H1 (cell line): ENCODE results near the gene PTGIR. TPM values are rescaled to one million over a fixed set of nuclear protein-coding genes. Genes with fewer than 3 reads are reported as not detected.
A peak's percentile ranks its signal among the peaks of the same experiment; 100 is the strongest.

Experiments
- ASH2L ChIP-seq: fragments of 200-600, 300-600 bp; sonication (generic); IDR thresholded peaks from one replicate; pipeline ENCODE4 v1.7.1; 2017; ENCODE audit warnings: low read length
- HDAC2 ChIP-seq, 2 experiments: fragments of 300-600 bp in 1 of 2; sonication (generic) in 1 of 2; IDR thresholded peaks; 2 replicates each; pipeline ENCODE4 v1.6.1; 2011 to 2012; ENCODE audit warnings: low read depth in 2 of 2, low read length in 2 of 2, mild to moderate bottlenecking in 2 of 2, moderate library complexity in 2 of 2, borderline replicate concordance in 1 of 2, inconsistent platforms in 1 of 2
- HDAC6 ChIP-seq: IDR thresholded peaks from one replicate; pipeline ENCODE4 v1.7.1; 2012; ENCODE audit warnings: low read depth, mild to moderate bottlenecking, inconsistent platforms, low read length, moderate library complexity
- NANOG ChIP-seq: IDR thresholded peaks from 2 replicates; pipeline ENCODE4 v1.6.1; 2011; ENCODE audit warnings: low read length, low read depth, mild to moderate bottlenecking, inconsistent platforms; ENCODE audit not compliant: insufficient read depth, poor library complexity, severe bottlenecking
- POLR2A ChIP-seq, 2 experiments: IDR thresholded peaks; 1 replicate in 1 of 2; 2 replicates in 1 of 2; pipeline ENCODE4 v1.6.1; 2011; ENCODE audit warnings: low read depth in 2 of 2, low read length in 2 of 2, mild to moderate bottlenecking in 2 of 2; ENCODE audit errors: control extremely low read depth in 1 of 2
- RNF2 ChIP-seq: fragments of 200-900, 300-1000 bp; sonication (generic); IDR thresholded peaks from 2 replicates; pipeline ENCODE4 v1.7.1; 2016; ENCODE audit warnings: borderline replicate concordance, low read depth, mild to moderate bottlenecking, antibody characterized with exemption, low read length; ENCODE audit not compliant: poor library complexity, severe bottlenecking; ENCODE audit errors: missing control alignments
- SP2 ChIP-seq: IDR thresholded peaks from 2 replicates; pipeline ENCODE4 v1.6.1; 2012; ENCODE audit warnings: mild to moderate bottlenecking, low read length, inconsistent platforms
- SP4 ChIP-seq: IDR thresholded peaks from 2 replicates; pipeline ENCODE4 v1.6.1; 2012; ENCODE audit warnings: low read length, inconsistent platforms
- TEAD4 ChIP-seq: IDR thresholded peaks from 2 replicates; pipeline ENCODE4 v1.6.1; 2012; ENCODE audit warnings: low read depth, low read length, inconsistent platforms, mixed read lengths
- polyA plus RNA-seq, 7 experiments: library from polyadenylated mRNA; depleted of rRNA in 3 of 7; stranded (reverse) in 5 of 7; unstranded in 2 of 7; fragments of >200 nt in 5 of 7; fragments of 200-250 nt in 2 of 7; gene quantifications; 1 replicate in 5 of 7; 2 replicates in 1 of 7; 4 replicates in 1 of 7; pipeline versions ENCODE4 v1.2.1 to v1.2.3, GENCODE V29; 2011 to 2013; ENCODE audit warnings: missing spikeins in 2 of 7, mixed read lengths in 2 of 7
- total RNA-seq: library from RNA; stranded (reverse); fragmentation: NEBNext Ultra II Directional; extraction: Animal tissue kit (Norgen Biotek cat#: 25700); gene quantifications from 2 replicates; pipeline ENCODE4 v1.2.1, GENCODE V29; 2021

Gene PTGIR
- total and polyA plus RNA-seq, 2 of the 8 experiments (the other 6 are each of a cell fraction or from before 2014, with no cell fraction given) = 0.15 TPM; not detected in 1

DNA sequence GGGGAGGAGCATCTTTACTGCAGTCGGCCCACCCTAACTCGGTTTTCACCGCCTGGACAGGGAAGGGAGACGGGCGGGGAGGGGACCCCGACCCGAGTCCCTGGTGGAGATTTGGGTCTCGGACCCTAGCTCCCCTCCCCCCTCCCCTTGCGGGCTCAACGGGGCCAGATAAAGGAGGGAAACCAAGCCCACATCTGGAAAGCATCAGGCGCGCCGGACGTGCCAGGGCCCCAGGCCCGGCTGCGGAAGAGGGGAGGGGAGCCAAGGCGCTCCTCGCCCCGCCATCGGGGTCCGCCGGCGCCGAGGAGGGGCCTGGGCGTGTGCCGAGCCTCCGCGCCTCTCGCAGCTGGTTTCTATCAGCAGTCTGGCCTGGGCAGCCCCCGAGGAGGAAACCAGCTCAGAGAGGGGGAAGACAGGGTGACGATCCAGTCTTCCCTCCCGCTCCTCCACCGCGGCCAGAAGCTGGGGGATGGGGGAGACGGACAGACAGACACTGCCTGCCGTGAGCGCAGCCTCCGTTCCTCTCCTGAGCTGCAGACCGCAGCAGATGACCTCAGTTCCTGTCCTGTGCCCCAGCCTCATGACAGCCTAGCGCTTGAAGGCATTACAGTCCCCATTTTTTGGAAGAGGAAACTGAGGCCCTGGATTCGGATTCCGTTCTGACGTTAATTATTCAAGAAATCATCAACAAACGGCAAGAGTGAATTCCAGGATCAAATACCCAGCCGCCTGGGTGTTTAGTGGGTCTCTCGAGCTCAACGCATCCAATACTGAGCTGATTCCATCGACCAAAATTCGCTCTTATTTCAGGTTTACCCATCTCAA lies 14.7 kb upstream of the PTGIR start (continued):
- TF ChIP-seq SP4 (no peak; the same call in 1 of the 2 replicates), HDAC6 (no peak), SP2 (no peak), RNF2 (no peak), HDAC2 (IDR thresholded peaks at IDR 0.05; ENCODE audit: borderline replicate concordance in 1 of 2, low read depth in 2 of 2, low read length in 2 of 2) (peak in 1 of 2 experiments; percentile 74; a peak in 2 of 4 replicates), TEAD4 (0 out of 2 replicates have a peak, but pooled peaks have one; percentile 9), POLR2A (IDR thresholded peaks at IDR 0.05; ENCODE audit: control extremely low read depth in 1 of 2, low read depth in 2 of 2, low read length in 2 of 2) (peak in 1 of 2 experiments; percentile 47; a peak in 1 of 3 replicates), ASH2L (peak; percentile 24), NANOG (peak; percentile 44)
- TF ChIP-seq, all 59 proteins: peak for 12
